Central memory CD8-positive, alpha-beta T cell (primary cell): ENCODE data around the gene OTOP1.
"Not testable (repeated sequence)": the region's sequence is repeated elsewhere in the genome, so short reads cannot be mapped to it uniquely, and the experiment has no call there.

Source experiments
- ATAC-seq: fragments of 150-1000 bp; cut with Tn5 transposase; replicated peaks from 2 replicates; pipeline ENCODE4 v1.10.0; 2022; ENCODE audit warnings: mild to moderate bottlenecking, moderate FRiP score, moderate number of reproducible peaks; ENCODE audit not compliant: poor library complexity, severe bottlenecking; ENCODE audit errors: extremely low read depth
- DNase-seq, 2 donors: peaks; one replicate each; pipeline ENCODE4 v3.0.0; 2021; ENCODE audit warnings: low spot score in 2 of 2
- H3K27ac Mint-ChIP-seq: one replicate; pipeline ENCODE4 v1.8.0; 2022; ENCODE audit warnings: low read depth, mild to moderate bottlenecking, moderate library complexity, mixed read lengths
- H3K27me3 Mint-ChIP-seq: one replicate; pipeline ENCODE4 v1.8.0; 2022; ENCODE audit warnings: mixed read lengths
- H3K36me3 Mint-ChIP-seq: one replicate; pipeline ENCODE4 v1.8.0; 2022; ENCODE audit warnings: mild to moderate bottlenecking, moderate library complexity, mixed read lengths; ENCODE audit not compliant: insufficient read depth
- H3K4me1 Mint-ChIP-seq: one replicate; pipeline ENCODE4 v1.8.0; 2022; ENCODE audit warnings: mixed read lengths
- H3K4me3 Mint-ChIP-seq: one replicate; pipeline ENCODE4 v1.8.0; 2022; ENCODE audit warnings: mild to moderate bottlenecking, moderate library complexity, mixed read lengths
- H3K9me3 Mint-ChIP-seq: one replicate; pipeline ENCODE4 v1.8.0; 2022; ENCODE audit warnings: mixed read lengths

OTOP1 gene

DNA sequence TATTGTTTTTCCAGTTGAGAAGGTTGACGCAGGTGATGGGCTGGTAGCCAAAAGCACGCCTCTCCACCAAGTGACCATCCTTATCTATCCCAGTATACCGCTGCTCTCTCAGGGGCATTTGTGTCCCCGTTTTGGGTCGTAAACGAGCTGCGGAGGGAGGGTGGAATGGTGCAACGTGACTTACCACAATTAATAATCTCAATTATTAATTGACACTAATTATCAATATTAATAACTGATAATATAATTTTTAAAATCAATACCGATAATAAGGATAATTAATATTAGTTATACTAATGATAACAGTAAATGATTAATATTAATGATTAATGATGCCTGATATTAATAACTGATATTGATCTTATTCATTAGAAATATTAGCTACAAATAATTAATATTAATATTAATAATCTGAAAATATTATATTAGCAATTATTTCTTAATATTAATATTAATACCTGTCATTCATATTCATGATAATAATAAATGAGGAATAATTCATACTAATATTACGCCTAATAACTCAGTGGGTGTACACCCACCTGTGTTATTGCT, 56.1 kb downstream of the OTOP1 start:
- ATAC-seq (no peak), DNase-seq (no peak)
- H3K4me3 Mint-ChIP-seq, result no peak overlapping the region
- H3K27me3 Mint-ChIP-seq, result peaks cover 76% of the 10 kb centered on the region
- no peak overlapping the region for H3K27ac Mint-ChIP-seq
- H3K9me3 Mint-ChIP-seq, result no peaks in the 10 kb centered on the region
- H3K4me1 Mint-ChIP-seq, result peaks cover 5% of the 10 kb centered on the region
- H3K36me3 Mint-ChIP-seq, result peaks cover 2% of the 10 kb centered on the region

DNA sequence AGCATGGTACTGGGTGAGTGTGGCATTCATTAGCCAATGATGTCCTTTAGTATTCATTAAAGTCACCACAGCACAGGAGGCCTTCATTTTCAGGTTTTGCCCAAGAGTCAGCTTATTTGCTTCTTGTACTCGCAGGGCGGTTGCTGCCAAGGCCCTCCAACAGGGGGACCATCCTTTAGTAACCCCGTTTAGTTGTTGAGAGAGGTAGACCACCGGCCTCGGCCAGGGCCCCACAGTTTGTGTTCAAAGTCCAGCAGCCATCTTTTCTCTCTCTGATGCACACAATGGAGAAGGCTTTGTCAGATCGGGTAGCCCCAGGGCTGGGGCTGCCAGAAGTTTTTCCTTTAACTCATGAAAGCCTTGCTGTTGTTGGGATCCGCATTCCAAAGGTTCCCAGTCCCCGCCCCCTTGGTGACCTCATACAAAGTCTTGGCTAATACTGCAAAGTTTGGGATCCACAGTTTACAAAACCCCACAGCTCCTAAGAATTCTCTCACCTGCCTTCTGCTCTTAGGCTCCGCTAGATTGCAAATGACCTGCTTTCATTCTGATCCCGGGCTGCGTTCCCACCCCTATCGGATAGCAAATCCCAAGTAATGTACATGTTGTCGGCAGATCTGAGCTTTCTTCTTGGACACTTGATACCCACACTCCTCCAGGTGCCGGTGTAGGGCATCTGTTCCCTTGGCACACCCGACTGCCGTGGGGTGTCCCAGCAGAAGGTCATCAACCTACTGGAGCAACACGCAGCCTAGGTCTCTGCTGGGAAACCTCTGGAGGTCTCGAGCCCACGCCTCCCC, 58.5 kb downstream of the OTOP1 start:
- H3K9me3 Mint-ChIP-seq, result not testable (repeated sequence)

DNA sequence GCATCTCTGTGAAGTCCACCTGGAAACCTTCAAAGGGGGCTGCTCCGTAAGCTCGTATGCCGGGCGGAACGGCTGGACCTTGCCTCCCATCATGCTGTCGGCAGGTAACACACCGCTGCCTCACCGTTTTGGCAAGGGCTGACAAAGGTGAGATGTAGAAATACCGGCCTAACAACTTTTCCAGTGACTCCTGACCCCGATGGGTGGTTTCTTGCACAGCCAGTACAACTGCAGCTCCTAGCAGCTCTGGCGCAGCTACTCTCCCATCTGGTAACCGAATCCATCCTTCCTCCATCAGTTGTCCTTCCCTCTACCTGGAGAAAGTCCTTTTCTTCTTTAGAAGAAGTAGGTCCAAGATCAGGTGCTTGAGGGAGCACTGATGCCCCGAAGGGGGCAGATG, 59.7 kb downstream of the OTOP1 start:
- H3K36me3 Mint-ChIP-seq, result not testable (repeated sequence)
- peaks cover 85% of the 10 kb centered on the region for H3K27me3 Mint-ChIP-seq

More for the DNA sequence above, 58.5 kb downstream of the OTOP1 start:
- H3K4me1 Mint-ChIP-seq, H3K36me3 Mint-ChIP-seq, H3K27ac Mint-ChIP-seq, H3K4me3 Mint-ChIP-seq, ATAC-seq, DNase-seq: not testable (repeated sequence)
- peaks cover 77% of the 10 kb centered on the region for H3K27me3 Mint-ChIP-seq

DNA sequence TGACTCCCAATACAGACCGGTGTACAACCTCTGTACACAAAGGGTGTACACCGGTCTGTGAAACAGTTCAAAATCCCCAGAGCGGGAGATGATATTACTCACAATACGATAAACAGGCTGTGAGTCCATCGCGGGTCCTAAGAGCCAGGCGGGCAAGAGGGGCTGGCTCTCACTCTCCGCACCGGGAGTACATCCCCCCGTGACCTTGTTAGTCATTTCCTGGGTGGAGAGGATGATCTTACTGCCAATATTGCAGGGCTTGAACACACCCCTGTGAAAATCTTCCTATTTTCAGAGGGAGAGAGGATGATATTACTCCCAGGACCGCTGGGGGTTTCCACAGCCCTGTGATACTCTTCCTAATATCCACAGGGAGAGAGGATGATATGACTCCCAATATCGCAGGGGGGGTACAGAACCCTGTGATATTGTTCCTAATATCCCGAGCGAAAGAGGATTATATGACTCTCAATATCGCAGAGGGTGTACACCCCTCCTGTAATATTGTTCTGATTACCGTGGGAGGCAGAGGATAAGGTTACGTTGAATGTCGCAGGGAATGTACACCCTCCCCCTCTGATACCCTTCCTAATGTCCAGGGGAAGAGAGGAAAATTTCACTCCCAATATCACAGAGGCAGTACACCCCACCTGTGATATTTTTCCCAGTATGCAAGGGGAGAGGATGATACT, 60.9 kb downstream of the OTOP1 start:
- H3K27ac Mint-ChIP-seq, ATAC-seq, H3K4me3 Mint-ChIP-seq, H3K4me1 Mint-ChIP-seq, H3K36me3 Mint-ChIP-seq, H3K9me3 Mint-ChIP-seq, DNase-seq: not testable (repeated sequence)
- peaks cover 74% of the 10 kb centered on the region for H3K27me3 Mint-ChIP-seq

More for the DNA sequence above, 59.7 kb downstream of the OTOP1 start:
- not testable (repeated sequence) for H3K27ac Mint-ChIP-seq, ATAC-seq, H3K9me3 Mint-ChIP-seq, H3K4me3 Mint-ChIP-seq, H3K4me1 Mint-ChIP-seq, DNase-seq

DNA sequence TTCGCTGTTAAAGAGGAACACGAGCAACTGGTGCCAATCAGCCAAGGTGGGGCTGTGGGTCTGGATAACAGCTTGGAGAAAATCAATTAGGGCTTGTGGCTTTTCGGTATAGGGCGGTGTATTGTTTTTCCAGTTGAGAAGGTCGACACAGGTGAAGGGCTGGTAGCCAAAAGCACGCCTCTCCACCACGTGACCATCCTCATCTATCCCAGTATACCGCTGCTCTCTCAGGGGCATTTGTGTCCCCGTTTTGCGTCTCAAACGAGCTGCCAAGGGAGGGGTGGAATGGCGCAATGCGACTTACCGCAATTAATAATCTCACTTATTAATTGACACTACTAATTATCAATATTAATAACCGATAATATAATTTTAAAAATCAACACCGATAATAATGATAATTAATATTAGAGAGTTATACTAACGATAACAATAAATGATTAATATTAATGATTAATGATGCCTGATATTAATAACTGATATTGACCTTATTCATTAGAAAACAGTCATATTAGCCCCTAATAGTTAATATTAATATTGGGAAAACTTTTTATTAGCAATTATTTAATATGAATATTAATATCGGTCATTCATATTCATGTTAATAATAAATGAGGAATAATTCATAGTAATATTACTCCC, 62.1 kb downstream of the OTOP1 start:
- not testable (repeated sequence) for H3K4me3 Mint-ChIP-seq, ATAC-seq
- peaks cover 75% of the 10 kb centered on the region for H3K27me3 Mint-ChIP-seq

DNA sequence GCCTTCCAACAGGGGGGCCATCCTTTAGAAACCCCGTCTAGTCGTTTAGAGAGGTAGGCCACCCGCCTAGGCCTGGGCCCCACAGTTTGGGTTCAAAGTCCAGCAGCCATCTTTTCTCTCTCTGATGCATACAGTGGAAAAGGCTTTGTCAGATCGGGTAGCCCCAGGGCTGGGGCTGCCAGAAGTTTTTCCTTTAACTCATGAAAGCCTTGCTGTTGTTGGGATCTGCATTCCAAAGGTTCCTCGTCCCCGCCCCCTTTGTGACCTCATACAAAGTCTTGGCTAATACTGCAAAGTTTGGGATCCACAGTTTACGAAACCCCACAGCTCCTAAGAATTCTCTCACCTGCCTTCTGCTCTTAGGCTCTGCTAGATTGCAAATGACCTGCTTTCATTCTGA, 64.5 kb downstream of the OTOP1 start:
- ATAC-seq, H3K9me3 Mint-ChIP-seq: not testable (repeated sequence)

More for the DNA sequence above, 62.1 kb downstream of the OTOP1 start:
- not testable (repeated sequence) for H3K4me1 Mint-ChIP-seq, DNase-seq, H3K27ac Mint-ChIP-seq, H3K36me3 Mint-ChIP-seq, H3K9me3 Mint-ChIP-seq

DNA sequence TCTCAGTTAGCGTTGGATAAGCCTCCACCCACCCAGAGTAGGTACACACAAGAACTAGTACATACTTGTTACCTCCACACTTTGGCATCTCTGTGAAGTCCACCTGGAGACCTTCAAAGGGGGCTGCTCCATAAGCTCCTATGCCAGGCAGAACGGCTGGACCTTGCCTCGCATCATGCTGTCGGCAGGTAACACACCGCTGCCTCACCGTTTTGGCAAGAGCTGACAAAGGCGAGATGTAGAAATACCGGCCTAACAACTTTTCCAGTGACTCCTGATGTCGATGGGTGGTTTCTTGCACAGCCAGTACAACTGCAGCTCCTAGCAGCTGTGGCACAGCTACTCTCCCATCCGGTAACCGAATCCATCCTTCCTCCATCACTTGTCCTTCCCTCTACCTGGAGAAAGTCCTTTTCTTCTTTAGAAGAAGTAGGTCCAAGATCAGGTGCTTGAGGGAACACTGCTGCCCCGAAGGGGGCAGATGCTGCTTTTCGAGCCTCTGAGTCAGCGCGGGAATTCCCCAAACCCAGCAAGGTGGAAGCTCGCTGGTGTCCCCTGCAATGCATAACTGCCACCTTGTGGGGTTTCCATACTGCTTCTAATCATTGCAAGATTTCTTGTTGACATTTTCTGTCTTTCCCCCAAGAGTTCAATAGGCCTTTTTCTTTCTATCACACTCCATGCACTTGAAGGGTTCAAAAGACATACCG, 65.6 kb downstream of the OTOP1 start:
- H3K9me3 Mint-ChIP-seq, DNase-seq, ATAC-seq, H3K36me3 Mint-ChIP-seq, H3K4me1 Mint-ChIP-seq, H3K4me3 Mint-ChIP-seq, H3K27ac Mint-ChIP-seq: not testable (repeated sequence)
- peaks cover 49% of the 10 kb centered on the region for H3K27me3 Mint-ChIP-seq

More for the DNA sequence above, 64.5 kb downstream of the OTOP1 start:
- DNase-seq, H3K27ac Mint-ChIP-seq, H3K4me1 Mint-ChIP-seq, H3K36me3 Mint-ChIP-seq, H3K4me3 Mint-ChIP-seq: not testable (repeated sequence)
- peaks cover 59% of the 10 kb centered on the region for H3K27me3 Mint-ChIP-seq

DNA sequence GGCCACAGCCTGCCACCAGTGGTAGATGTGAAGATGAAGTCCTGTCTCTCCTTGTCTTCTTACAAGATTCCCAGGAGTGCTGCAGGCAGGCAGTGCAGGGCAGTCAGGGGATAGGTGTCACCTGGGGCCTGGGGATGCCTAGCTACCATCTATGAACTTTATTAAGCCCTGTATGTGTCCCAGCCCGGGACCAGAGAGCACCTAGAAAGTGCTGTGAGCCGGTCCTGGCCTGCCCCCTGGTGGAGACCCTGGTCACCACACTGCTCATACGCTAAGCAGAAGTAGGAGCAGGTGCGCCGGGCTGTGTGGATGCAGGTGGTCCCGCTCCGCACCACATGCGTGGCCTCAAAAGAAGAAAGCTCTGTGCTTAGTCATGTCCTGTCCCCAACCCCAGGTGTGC, 81.1 kb downstream of the OTOP1 start:
- not testable (repeated sequence) for H3K4me1 Mint-ChIP-seq, H3K4me3 Mint-ChIP-seq, H3K36me3 Mint-ChIP-seq, DNase-seq, ATAC-seq, H3K27ac Mint-ChIP-seq, H3K9me3 Mint-ChIP-seq, H3K27me3 Mint-ChIP-seq

DNA sequence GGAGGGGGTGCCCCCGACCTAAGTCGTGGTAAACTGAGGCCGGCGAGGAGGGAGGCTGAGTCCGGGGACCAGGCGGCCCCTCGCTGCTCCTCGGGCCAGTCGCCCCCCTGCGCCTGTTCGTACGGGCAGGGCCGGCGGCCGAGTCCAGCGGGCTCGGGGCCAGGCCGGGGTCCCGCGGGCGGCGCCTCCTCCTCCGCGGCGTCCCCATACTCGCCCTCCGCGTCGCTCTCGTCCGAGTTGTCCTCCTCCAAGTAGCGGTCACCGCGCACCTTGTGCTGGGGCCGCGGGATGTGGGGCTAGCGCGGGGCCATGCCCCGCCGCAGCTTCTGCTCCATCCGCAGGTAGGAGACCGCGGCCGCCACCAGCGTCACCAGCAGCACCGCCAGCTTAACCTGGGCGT, 83.4 kb downstream of the OTOP1 start:
- not testable (repeated sequence) for H3K27me3 Mint-ChIP-seq, H3K9me3 Mint-ChIP-seq, H3K4me1 Mint-ChIP-seq, H3K36me3 Mint-ChIP-seq, DNase-seq, ATAC-seq, H3K27ac Mint-ChIP-seq, H3K4me3 Mint-ChIP-seq

DNA sequence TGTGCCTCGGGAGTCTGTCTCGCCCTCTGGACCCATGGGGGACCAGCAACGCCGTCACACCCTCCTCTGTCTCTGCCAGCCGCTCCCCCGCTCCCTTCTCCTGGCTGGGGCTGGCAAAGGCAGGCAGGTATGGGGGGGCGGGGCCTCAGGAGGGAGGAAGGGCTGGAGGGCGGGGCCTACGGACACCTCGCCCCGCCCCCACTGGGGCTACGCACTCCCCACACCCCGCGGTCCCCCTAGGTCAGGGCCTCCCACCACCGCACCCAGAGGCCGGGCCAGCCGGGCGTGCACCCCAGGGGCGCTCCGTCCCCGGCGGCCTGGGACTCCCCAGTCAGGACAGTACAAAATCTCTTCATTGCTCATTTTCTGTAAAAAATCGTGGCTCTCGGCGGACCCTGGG, 84.0 kb downstream of the OTOP1 start:
- not testable (repeated sequence) for ATAC-seq, H3K4me1 Mint-ChIP-seq, H3K4me3 Mint-ChIP-seq, DNase-seq, H3K9me3 Mint-ChIP-seq, H3K27me3 Mint-ChIP-seq, H3K27ac Mint-ChIP-seq, H3K36me3 Mint-ChIP-seq

DNA sequence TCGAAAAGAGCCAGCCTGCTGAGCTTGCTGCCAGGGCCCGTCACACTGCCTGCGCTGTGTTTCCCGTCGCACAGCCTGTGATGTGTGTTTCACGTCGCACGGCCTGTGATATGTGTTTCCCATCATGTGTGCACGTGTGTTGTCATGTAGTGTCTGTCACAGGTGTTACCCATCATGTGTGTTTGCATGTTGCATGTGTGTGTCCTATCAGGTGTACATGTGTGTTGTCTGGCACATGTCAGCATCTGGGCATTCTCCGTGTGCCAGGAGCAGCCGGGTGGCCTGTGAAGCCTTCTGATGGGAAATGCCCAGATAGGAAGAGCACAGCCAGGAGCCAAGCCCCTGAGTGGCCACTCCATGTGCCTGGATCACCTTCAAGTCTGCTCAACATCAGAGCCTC, 85.5 kb downstream of the OTOP1 start:
- DNase-seq, H3K27ac Mint-ChIP-seq, H3K4me1 Mint-ChIP-seq, H3K27me3 Mint-ChIP-seq, H3K9me3 Mint-ChIP-seq, H3K4me3 Mint-ChIP-seq, ATAC-seq, H3K36me3 Mint-ChIP-seq: not testable (repeated sequence)
